ENCODE results near the gene HEATR5B. TPM values are rescaled to one million over a fixed set of nuclear protein-coding genes. Genes with fewer than 3 reads are reported as not detected.
A peak's percentile ranks its signal among the peaks of the same experiment; 100 is the strongest.
"Not testable (repeated sequence)": the region's sequence is repeated elsewhere in the genome, so short reads cannot be mapped to it uniquely, and the experiment has no call there.

The HEATR5B gene
- total and polyA plus RNA-seq, 7 donors: 3.0 to 6.9 (median 5.4) TPM

DNA sequence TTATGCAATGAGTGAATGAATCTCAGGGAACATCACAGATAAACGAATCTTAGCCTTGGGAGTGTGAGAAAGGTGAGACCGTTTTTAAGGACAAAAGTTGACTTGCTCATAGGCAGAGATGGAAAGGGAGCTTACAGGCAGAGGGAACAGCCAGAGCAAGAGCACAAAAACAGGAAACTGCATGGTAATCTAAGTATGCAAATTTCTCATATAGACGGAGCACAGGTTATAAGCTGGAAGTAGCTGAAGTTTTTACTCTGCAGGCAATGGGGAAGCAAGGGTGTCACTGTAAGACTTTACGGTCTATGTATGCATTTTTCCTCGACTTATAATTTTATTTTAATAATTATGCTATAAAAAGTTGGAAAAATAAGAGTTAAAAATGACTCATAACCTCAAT lies 73.0 kb downstream of the HEATR5B start:
- Histone ChIP-seq H3K4me3 (no peak overlapping the region), H3K27ac (no peak overlapping the region), H3K36me3 (ENCODE audit: insufficient read depth in 1 of 2, low read depth in 1 of 2) (peaks cover 3 to 98% of the 10 kb centered on the region in 2 donors), H3K9me3 (no peaks in the 10 kb centered on the region), H3K27me3 (ENCODE audit: insufficient read depth in 3 of 3, low read length in 2 of 3) (no peaks in the 10 kb centered on the region), H3K4me1 (no peaks in the 10 kb centered on the region)
- WGBS, 3 donors: 87 to 91% (median 88%) methylated on average over 5 of the region's 5 CpGs
- no peak for ATAC-seq
- intact Hi-C loops (cut with DNase I): no loop called here
- DNase-seq: no peak
- TF ChIP-seq, protein P1, sequence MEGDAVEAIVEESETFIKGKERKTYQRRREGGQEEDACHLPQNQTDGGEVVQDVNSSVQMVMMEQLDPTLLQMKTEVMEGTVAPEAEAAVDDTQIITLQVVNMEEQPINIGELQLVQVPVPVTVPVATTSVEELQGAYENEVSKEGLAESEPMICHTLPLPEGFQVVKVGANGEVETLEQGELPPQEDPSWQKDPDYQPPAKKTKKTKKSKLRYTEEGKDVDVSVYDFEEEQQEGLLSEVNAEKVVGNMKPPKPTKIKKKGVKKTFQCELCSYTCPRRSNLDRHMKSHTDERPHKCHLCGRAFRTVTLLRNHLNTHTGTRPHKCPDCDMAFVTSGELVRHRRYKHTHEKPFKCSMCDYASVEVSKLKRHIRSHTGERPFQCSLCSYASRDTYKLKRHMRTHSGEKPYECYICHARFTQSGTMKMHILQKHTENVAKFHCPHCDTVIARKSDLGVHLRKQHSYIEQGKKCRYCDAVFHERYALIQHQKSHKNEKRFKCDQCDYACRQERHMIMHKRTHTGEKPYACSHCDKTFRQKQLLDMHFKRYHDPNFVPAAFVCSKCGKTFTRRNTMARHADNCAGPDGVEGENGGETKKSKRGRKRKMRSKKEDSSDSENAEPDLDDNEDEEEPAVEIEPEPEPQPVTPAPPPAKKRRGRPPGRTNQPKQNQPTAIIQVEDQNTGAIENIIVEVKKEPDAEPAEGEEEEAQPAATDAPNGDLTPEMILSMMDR (IDR thresholded peaks at IDR 0.05): no peak

DNA sequence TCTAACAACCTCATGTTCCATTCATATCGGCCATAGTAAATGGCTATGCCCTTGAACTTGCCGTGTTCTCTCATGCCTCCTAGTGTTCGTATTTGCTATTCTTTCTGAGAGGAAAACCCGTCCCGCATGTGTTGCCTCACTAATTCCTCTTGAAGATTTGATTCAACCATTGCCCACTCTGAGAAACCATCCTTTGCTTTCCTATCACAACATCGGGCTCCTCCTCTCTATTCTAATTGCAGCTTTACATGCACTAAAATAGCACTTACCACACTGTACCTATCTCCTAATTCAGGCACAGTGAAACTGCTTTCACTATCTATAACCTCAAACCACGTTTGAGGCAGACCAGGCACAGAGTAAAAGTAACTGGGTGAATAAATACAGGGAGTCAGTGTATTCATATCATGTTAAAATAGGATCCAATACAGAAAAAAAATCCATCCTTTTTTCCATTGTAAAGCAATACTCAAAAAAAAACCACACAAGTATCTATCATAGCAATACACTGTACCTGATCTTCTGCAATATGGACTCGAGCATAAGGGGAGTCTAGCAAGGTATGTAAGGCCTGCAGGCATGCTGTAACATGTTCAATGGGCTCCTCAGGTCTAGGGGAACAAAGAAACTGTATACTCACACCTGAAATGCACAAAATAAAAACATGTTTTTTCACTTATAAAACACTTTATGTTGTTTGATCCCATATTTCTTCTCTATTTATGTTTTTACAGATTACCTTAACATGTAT lies 78.9 kb downstream of the HEATR5B start:
- no peak overlapping the region for H3K27ac ChIP-seq

DNA sequence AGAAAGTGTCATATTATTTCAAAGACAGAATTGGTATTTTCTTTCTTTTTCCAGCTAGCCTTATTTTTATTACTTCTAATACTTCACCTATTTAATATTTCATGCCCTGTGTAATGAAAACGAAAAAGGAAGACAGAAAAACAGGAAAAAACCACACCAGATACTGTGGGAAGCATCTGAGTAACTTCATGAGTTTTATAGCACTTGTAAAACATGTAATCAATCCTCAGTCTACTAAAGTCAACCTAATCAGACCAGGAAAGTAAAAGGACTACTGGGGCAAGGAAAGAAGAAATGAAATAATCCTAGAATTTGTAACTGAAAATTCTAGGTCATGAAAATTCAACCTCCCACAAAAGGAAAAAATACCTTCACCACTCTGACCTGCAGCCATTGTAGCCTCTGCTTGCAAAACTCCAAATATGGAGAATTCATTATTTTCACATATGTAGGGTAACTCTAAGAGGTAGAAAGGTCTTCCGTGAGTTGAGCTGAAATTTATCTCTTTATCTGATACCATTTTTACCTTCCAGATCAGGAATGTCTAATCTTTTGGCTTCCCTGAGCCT lies 83.1 kb downstream of the HEATR5B start:
- DNase-seq (no peak), ATAC-seq (no peak)
- Histone ChIP-seq H3K27ac (no peak overlapping the region), H3K36me3 (ENCODE audit: insufficient read depth in 1 of 2, low read depth in 1 of 2) (peaks cover 13 to 94% of the 10 kb centered on the region in 2 donors), H3K4me1 (no peaks in the 10 kb centered on the region), H3K4me3 (no peak overlapping the region), H3K9me3 (no peaks in the 10 kb centered on the region), H3K27me3 (ENCODE audit: insufficient read depth in 3 of 3, low read length in 2 of 3) (no peaks in the 10 kb centered on the region)
- TF ChIP-seq, protein P1 (IDR thresholded peaks at IDR 0.05): no peak
- WGBS, 3 donors: 79 to 90% (median 85%) methylated on average over 2 of the region's 2 CpGs
- intact Hi-C loops (cut with DNase I): loop anchor here in 1 of 2 donors (5.0 to 10.0 kb wide), 2 partner anchors 116 to 214 kb away; no protein-coding TSS in a partner anchor

More for the DNA sequence above, 78.9 kb downstream of the HEATR5B start:
- H3K9me3 ChIP-seq: no peaks in the 10 kb centered on the region
- intact Hi-C loops (cut with DNase I): loop anchor here in 1 of 2 donors (10.0 kb wide), 1 partner anchor 120 kb away; no protein-coding TSS in a partner anchor
- H3K4me1 ChIP-seq: no peaks in the 10 kb centered on the region
- H3K36me3 ChIP-seq (ENCODE audit: insufficient read depth in 1 of 2, low read depth in 1 of 2): peaks cover 16 to 98% of the 10 kb centered on the region in 2 donors
- DNase-seq (no peak), ATAC-seq (no peak)
- no peak overlapping the region for H3K4me3 ChIP-seq
- no peaks in the 10 kb centered on the region for H3K27me3 ChIP-seq (ENCODE audit: insufficient read depth in 3 of 3, low read length in 2 of 3)
- TF ChIP-seq, protein P1 (IDR thresholded peaks at IDR 0.05): peak; percentile 30
- 68 to 84% (median 74%) methylated on average over 8 of the region's 8 CpGs for WGBS, 3 donors

DNA sequence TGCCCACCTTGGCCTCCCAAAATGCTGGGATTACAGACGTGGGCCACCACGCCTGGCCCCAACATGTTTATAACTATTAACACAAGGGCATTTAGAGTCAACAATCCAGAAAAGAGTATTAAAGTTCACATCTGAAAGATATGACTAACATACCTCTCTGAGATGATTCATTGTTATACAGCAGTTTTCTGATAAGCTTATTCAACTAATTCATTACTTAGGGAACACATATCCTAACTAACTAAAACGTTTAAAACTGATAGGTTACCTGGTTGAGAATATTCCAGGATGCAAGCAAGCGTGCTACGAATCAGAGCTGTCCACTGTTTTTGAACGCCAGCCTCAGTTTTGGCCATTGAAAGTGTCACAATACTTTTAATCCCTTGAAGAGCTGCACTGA lies 83.9 kb downstream of the HEATR5B start:
- intact Hi-C loops (cut with DNase I): loop anchor here in 1 of 2 donors (5.0 to 10.0 kb wide), 2 partner anchors 116 to 213 kb away; no protein-coding TSS in a partner anchor
- no peaks in the 10 kb centered on the region for H3K4me1 ChIP-seq
- H3K4me3 ChIP-seq: no peak overlapping the region
- DNase-seq (no peak), ATAC-seq (no peak)
- TF ChIP-seq, protein P1 (IDR thresholded peaks at IDR 0.05): no peak
- WGBS, 3 donors: 91 to 95% (median 92%) methylated on average over 6 of the region's 6 CpGs
- peaks cover 11 to 92% of the 10 kb centered on the region in 2 donors for H3K36me3 ChIP-seq (ENCODE audit: insufficient read depth in 1 of 2, low read depth in 1 of 2)
- no peak overlapping the region for H3K27ac ChIP-seq
- no peaks in the 10 kb centered on the region for H3K9me3 ChIP-seq
- H3K27me3 ChIP-seq (ENCODE audit: insufficient read depth in 3 of 3, low read length in 2 of 3): no peaks in the 10 kb centered on the region

DNA sequence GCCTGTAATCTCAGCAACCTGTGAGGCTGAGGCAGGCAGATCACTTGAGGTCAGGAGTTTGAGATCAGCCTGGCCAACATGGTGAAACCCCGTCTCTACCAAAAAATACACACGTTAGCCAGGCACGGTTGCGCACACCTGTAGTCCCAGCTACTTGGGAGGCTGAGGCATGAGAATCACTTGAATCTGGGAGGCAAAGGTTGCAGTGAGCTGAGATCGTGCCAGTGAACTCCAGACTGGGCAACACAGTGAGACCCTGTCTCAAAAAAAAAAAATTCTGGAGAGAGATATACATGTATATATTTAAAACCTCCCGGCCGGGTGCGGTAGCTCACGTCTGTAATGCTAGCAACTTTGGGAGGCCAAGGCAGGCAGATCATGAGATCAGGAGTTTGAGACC lies 84.8 kb downstream of the HEATR5B start:
- ATAC-seq: not testable (repeated sequence)

More for the DNA sequence above, 84.8 kb downstream of the HEATR5B start:
- H3K27me3 ChIP-seq (ENCODE audit: insufficient read depth in 3 of 3, low read length in 2 of 3); H3K4me1 ChIP-seq; H3K9me3 ChIP-seq; H3K27ac ChIP-seq; DNase-seq; H3K4me3 ChIP-seq; intact Hi-C loops (cut with DNase I): not testable (repeated sequence)
- H3K36me3 ChIP-seq (ENCODE audit: insufficient read depth in 1 of 2, low read depth in 1 of 2): peaks cover 7 to 87% of the 10 kb centered on the region in 2 donors
- WGBS, 3 donors: 98 to 99% (median 98%) methylated on average over 9 of the region's 9 CpGs

All from psoas muscle (tissue), 8 donors.